Panc1 (cell line): ENCODE results near the gene TNFSF13. TPM values are rescaled to one million over a fixed set of nuclear protein-coding genes. Genes with fewer than 3 reads are reported as not detected.

Source experiments
- ATAC-seq: fragments of 200-7000 bp; cut with Tn5 transposase; 2 replicates; pipeline ENCODE4 v1.9.1; 2020; ENCODE audit warnings: mild to moderate bottlenecking, moderate library complexity
- BruUV-seq: library from RNA; stranded (reverse); fragments of 400-500 nt; replicated peaks from 2 replicates; lab custom pipeline; 2021; lab: Mats Ljungman, UMichigan
- CTCF ChIA-PET: fragments of 300-600 bp; sonication (Branson Sonifier 250); formaldehyde crosslinking; loops from one replicate; lab custom pipeline; 2022; ENCODE audit warnings: antibody characterized with exemption; lab: Charles Lee
- POLR2A ChIA-PET: fragments of 300-600 bp; sonication (Branson Sonifier 250); formaldehyde crosslinking; loops from one replicate; lab custom pipeline; 2022; ENCODE audit warnings: antibody characterized with exemption; lab: Charles Lee
- DNase-seq: peaks from one replicate; pipeline ENCODE4 v3.0.0-alpha.2; 2010; ENCODE audit warnings: low read depth, low spot score
- H3K27ac ChIP-seq: 2 replicates; pipeline ENCODE4 v1.5.1; 2011; ENCODE audit warnings: mild to moderate bottlenecking, low read length, inconsistent platforms
- H3K27me3 ChIP-seq: fragments of 200-500 bp; sonication (Bioruptor generic); 2 replicates; pipeline ENCODE4 v1.6.0; 2014; ENCODE audit warnings: low read length, inconsistent platforms; ENCODE audit not compliant: control insufficient read depth, insufficient read depth
- H3K36me3 ChIP-seq: fragments of 200-500 bp; sonication (Bioruptor generic); 2 replicates; pipeline ENCODE4 v1.5.1; 2014; ENCODE audit warnings: inconsistent platforms, mild to moderate bottlenecking, low read length, moderate library complexity; ENCODE audit not compliant: control insufficient read depth, insufficient read depth
- H3K4me1 ChIP-seq: 2 replicates; pipeline ENCODE4 v1.5.1; 2011; ENCODE audit warnings: inconsistent platforms, mild to moderate bottlenecking, low read length, moderate library complexity; ENCODE audit not compliant: control insufficient read depth, insufficient read depth
- H3K4me3 ChIP-seq, 2 experiments: 2 replicates each; pipeline ENCODE4 v1.5.1; 2011 to 2012; ENCODE audit warnings: low read depth in 2 of 2, low read length in 2 of 2, mild to moderate bottlenecking in 2 of 2, inconsistent platforms in 1 of 2, moderate library complexity in 1 of 2
- H3K9me3 ChIP-seq: fragments of 200-500 bp; sonication (Bioruptor generic); 2 replicates; pipeline ENCODE4 v1.5.1; 2014; ENCODE audit warnings: low read depth, mild to moderate bottlenecking, inconsistent platforms, low read length, moderate library complexity; ENCODE audit not compliant: control insufficient read depth, insufficient read depth
- POLR2AphosphoS5 ChIP-seq: IDR thresholded peaks from 2 replicates; pipeline ENCODE4 v1.6.1; 2012; ENCODE audit warnings: mild to moderate bottlenecking, low read depth, low read length, moderate library complexity
- REST ChIP-seq, 2 experiments: IDR thresholded peaks; 2 replicates each; pipeline ENCODE4 v1.6.1; 2011 to 2012; ENCODE audit warnings: low read depth in 2 of 2, control low read depth in 1 of 2, low read length in 1 of 2, mild to moderate bottlenecking in 1 of 2, moderate library complexity in 1 of 2; ENCODE audit not compliant: insufficient read depth in 1 of 2
- SIN3A ChIP-seq: IDR thresholded peaks from 2 replicates; pipeline ENCODE4 v1.6.1; 2012; ENCODE audit warnings: low read depth, mild to moderate bottlenecking, low read length, moderate library complexity, borderline replicate concordance; ENCODE audit not compliant: insufficient read depth
- TCF7L2 ChIP-seq: IDR thresholded peaks from 2 replicates; pipeline ENCODE4 v1.6.1; 2011; ENCODE audit warnings: mild to moderate bottlenecking, low read depth, low read length, inconsistent platforms
- in situ Hi-C: cut with HindIII; loops from 2 replicates; pipeline ENCODE4 v1.10.0; 2016; ENCODE audit warnings: low sequenced_read_pairs, low pct_unique_long_range_greater_than_20kb
- intact Hi-C: fragments of 100-400 bp; cut with micrococcal nuclease; formaldehyde crosslinking; loops from one replicate; pipeline ENCODE4 v1.10.0; 2022; ENCODE audit not compliant: unreplicated experiment
- total RNA-seq: library from RNA; stranded (reverse); gene quantifications from one replicate; pipeline ENCODE4 v1.2.1, GENCODE V29; 2021; ENCODE audit not compliant: unreplicated experiment
- TF ChIP-seq, protein P1 (sequence below): fragments of 450-650 bp; IDR thresholded peaks from 2 replicates; pipeline ENCODE4 v1.5.1; 2017; ENCODE audit warnings: mild to moderate bottlenecking

TNFSF13 gene
- total RNA-seq, 1 experiment from 2014 or later: 2.3 TPM

DNA sequence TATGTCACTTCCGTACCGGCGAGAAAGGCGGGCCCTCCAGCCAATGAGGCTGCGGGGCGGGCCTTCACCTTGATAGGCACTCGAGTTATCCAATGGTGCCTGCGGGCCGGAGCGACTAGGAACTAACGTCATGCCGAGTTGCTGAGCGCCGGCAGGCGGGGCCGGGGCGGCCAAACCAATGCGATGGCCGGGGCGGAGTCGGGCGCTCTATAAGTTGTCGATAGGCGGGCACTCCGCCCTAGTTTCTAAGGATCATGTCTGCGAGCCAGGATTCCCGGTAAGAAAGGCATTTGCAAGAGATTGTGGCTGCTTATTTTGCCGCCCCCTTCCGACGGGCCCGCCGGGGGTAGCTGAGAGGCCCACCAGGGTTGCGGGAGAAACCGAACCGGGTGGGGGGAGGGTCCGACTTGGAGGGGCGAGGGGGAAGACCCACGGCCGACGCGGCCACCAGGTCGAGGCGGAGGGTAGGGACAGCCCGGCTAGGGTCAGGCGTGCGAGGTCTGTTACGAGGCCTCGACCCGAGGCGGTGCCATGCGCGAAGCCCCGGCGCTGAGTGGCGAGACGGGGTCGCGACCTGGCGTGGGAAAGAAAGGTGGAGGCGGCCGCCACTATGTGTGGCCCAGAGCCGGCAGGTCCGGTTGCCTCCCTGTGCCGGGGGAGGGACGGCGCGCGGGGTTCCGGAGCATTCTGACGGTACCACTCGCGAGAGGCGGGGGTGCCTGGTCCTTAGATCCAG, 14.2 kb downstream of the TNFSF13 start:
- peaks cover 33% of the 10 kb centered on the region for H3K4me1 ChIP-seq
- in situ Hi-C loops (no loop called here), intact Hi-C loops (no loop called here)
- peak overlapping the region; percentile 85 to 89 for H3K4me3 ChIP-seq
- peak overlapping the region; percentile 90 for H3K27ac ChIP-seq
- DNase-seq (peak; percentile 97), ATAC-seq (peak; percentile 92)
- BruUV-seq: TSS peak; percentile 70
- CTCF ChIA-PET: no interaction called here
- no peaks in the 10 kb centered on the region for H3K9me3 ChIP-seq
- peaks cover 28% of the 10 kb centered on the region for H3K36me3 ChIP-seq
- TF ChIP-seq TCF7L2 (no peak), SIN3A (peak; percentile 73; the same call in 1 of the 2 replicates), REST (IDR thresholded peaks at IDR 0.05; ENCODE audit: insufficient read depth in 1 of 2, low read depth in 2 of 2, low read length in 1 of 2) (no peak), POLR2AphosphoS5 (peak; percentile 99)
- TF ChIP-seq, protein P1, sequence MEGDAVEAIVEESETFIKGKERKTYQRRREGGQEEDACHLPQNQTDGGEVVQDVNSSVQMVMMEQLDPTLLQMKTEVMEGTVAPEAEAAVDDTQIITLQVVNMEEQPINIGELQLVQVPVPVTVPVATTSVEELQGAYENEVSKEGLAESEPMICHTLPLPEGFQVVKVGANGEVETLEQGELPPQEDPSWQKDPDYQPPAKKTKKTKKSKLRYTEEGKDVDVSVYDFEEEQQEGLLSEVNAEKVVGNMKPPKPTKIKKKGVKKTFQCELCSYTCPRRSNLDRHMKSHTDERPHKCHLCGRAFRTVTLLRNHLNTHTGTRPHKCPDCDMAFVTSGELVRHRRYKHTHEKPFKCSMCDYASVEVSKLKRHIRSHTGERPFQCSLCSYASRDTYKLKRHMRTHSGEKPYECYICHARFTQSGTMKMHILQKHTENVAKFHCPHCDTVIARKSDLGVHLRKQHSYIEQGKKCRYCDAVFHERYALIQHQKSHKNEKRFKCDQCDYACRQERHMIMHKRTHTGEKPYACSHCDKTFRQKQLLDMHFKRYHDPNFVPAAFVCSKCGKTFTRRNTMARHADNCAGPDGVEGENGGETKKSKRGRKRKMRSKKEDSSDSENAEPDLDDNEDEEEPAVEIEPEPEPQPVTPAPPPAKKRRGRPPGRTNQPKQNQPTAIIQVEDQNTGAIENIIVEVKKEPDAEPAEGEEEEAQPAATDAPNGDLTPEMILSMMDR: no peak
- H3K27me3 ChIP-seq: no peaks in the 10 kb centered on the region
- POLR2A ChIA-PET: interaction anchor here (0.6 kb wide), 1 partner anchor 546 kb away, joined by 9 read pairs; no protein-coding TSS in a partner anchor

DNA sequence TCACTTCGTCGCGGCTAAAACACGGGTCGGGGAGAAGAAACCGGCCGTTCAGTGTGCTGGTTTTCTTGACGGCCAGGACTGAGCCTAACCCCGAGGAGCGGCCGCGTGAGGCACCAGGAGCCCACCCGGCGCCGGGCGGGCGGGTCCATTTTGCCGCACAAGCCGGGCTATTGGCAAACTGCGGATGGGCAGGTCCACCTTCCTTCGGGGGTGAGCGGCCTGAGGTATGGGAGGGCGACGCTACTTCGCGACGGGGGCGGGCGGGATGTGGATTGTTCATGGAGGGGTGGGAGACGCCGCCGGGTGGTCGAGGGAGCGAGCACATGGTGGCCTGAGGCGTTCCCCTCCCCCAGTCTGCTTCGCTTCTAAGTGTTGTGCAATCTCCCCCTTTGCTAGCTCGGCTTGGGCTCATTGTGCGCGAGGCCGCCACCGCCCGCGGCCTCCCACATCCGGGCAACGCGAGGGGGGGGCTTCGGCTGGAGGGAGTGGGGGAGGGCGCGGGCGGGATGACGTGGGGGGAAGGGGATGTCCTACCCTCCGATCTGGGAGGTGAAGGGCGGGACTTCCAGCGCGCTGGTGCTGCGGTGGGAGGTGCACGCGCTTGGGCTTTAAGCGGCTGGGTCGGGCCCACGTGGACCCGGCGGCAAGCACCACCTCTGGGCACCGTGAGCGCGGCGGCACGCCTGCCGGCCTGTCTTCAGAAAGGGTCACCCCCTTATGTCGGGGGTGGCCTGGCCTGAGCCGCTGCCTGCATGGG, 15.0 kb downstream of the TNFSF13 start:
- POLR2A ChIA-PET: interaction anchor here (0.6 kb wide), 1 partner anchor 546 kb away, joined by 9 read pairs; no protein-coding TSS in a partner anchor
- no peaks in the 10 kb centered on the region for H3K9me3 ChIP-seq
- TF ChIP-seq TCF7L2 (no peak), POLR2AphosphoS5 (peak; percentile 71), SIN3A (peak; percentile 38; the same call in 1 of the 2 replicates), REST (IDR thresholded peaks at IDR 0.05; ENCODE audit: insufficient read depth in 1 of 2, low read depth in 2 of 2, low read length in 1 of 2) (0 out of 4 replicates have a peak, but pooled peaks of 1 of the 2 experiments have one; percentile 19)
- TF ChIP-seq, protein P1: no peak
- H3K4me1 ChIP-seq: peaks cover 41% of the 10 kb centered on the region
- peak overlapping the region; percentile 85 to 89 for H3K4me3 ChIP-seq
- H3K27me3 ChIP-seq: no peaks in the 10 kb centered on the region
- peaks cover 29% of the 10 kb centered on the region for H3K36me3 ChIP-seq
- BruUV-seq: no TSS peak
- intact Hi-C loops: no loop called here
- peak overlapping the region; percentile 90 for H3K27ac ChIP-seq
- peak; percentile 47 for ATAC-seq
- in situ Hi-C loops: no loop called here
- no peak for DNase-seq
- CTCF ChIA-PET: no interaction called here
